ENCODE data around the gene ZNF492. TPM values are rescaled to one million over a fixed set of nuclear protein-coding genes. Genes with fewer than 3 reads are reported as not detected.

The ZNF492 gene
- polyA plus RNA-seq, 1 donor from 2014 or later, result not detected

DNA sequence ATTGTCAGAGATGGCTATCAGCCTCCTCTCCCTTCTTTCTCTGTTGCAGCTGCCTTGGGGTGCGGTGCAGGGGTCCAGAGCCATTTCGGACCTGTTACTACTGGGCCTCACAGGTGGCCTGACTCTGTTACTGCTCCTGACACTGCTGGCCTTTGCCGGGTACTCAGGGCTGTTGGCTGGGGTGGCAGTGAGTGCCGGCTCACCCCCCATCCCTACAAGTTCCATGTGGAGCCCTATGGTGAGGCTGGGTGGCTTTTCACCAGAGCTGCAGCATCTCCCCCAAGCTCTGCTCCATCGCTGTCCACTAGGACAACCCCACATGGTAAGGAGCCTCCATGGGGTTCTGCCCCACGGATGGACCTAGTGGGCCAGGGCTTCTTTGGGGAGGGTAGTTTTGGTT is 13.7 kb upstream of the ZNF492 start:
- Histone ChIP-seq H3K9me2 (ENCODE audit: insufficient read depth, low read length) (no peaks in the 10 kb centered on the region), H2AFZ (ENCODE audit: low read depth, low read length) (no peak overlapping the region), H3K36me3 (ENCODE audit: insufficient read depth, low read length) (no peaks in the 10 kb centered on the region), H3K9me3 (ENCODE audit: low read length) (peaks cover 3% of the 10 kb centered on the region), H3K27me3 (ENCODE audit: insufficient read depth, low read depth, low read length) (no peaks in the 10 kb centered on the region), H4K20me1 (ENCODE audit: insufficient read depth) (no peaks in the 10 kb centered on the region), H3K27ac (ENCODE audit: low read length) (no peak overlapping the region), H3K4me2 (ENCODE audit: low read length) (no peak overlapping the region), H3F3A (ENCODE audit: insufficient read depth, low read length, poor library complexity, severe bottlenecking) (no peaks in the 10 kb centered on the region), H3K79me2 (replicated peaks; ENCODE audit: insufficient read depth, low read length) (no peaks in the 10 kb centered on the region), H3K9ac (ENCODE audit: low read length) (no peak overlapping the region), H3K4me3 (ENCODE audit: low read length) (no peak overlapping the region)
- TF ChIP-seq TAF1 (IDR thresholded peaks at IDR 0.05; ENCODE audit: low read depth) (no peak), SMC3 (conservative IDR thresholded peaks at IDR 0.05; ENCODE audit: poor library complexity) (no peak)

DNA sequence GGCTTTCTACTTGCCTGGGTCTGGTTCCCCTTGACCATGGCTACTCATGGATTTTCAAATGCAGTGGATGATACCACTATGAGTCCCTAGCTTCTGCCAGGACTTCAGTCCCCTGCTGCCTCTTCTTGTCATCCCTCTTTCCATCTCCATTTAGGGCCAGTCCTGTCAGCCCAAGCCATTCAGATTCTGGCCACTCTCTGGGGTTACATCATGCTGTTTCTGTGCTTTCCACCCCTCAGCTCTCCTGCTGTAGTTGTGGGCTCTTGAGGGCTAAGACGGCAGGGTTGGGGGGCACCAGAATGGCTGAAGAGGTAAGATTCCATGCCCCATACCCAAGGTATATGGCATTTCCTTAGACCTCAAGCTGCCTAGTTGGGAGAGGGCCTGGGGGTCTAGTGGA is 13.2 kb upstream of the ZNF492 start:
- Histone ChIP-seq H3K9me3 (ENCODE audit: low read length) (peaks cover 3% of the 10 kb centered on the region), H3F3A (ENCODE audit: insufficient read depth, low read length, poor library complexity, severe bottlenecking) (no peaks in the 10 kb centered on the region), H3K79me2 (replicated peaks; ENCODE audit: insufficient read depth, low read length) (no peaks in the 10 kb centered on the region), H2AFZ (ENCODE audit: low read depth, low read length) (no peak overlapping the region), H3K36me3 (ENCODE audit: insufficient read depth, low read length) (no peaks in the 10 kb centered on the region), H3K9ac (ENCODE audit: low read length) (no peak overlapping the region), H3K27ac (ENCODE audit: low read length) (no peak overlapping the region), H4K20me1 (ENCODE audit: insufficient read depth) (no peaks in the 10 kb centered on the region), H3K4me2 (ENCODE audit: low read length) (no peak overlapping the region), H3K4me3 (ENCODE audit: low read length) (no peak overlapping the region), H3K9me2 (ENCODE audit: insufficient read depth, low read length) (no peaks in the 10 kb centered on the region), H3K27me3 (ENCODE audit: insufficient read depth, low read depth, low read length) (no peaks in the 10 kb centered on the region)
- TF ChIP-seq EP300 (conservative IDR thresholded peaks at IDR 0.05; ENCODE audit: poor library complexity, severe bottlenecking) (no peak), EZH2 (IDR thresholded peaks at IDR 0.05; ENCODE audit: borderline replicate concordance, insufficient read depth, low read length, poor library complexity, severe bottlenecking) (no peak), RAD21 (conservative IDR thresholded peaks at IDR 0.05) (no peak), POLR2AphosphoS5 (IDR thresholded peaks at IDR 0.05) (no peak), MXI1 (conservative IDR thresholded peaks at IDR 0.05; ENCODE audit: poor library complexity, severe bottlenecking) (no peak), TAF1 (IDR thresholded peaks at IDR 0.05; ENCODE audit: low read depth) (no peak), SMC3 (conservative IDR thresholded peaks at IDR 0.05; ENCODE audit: poor library complexity) (no peak)
- TF ChIP-seq, protein P1, sequence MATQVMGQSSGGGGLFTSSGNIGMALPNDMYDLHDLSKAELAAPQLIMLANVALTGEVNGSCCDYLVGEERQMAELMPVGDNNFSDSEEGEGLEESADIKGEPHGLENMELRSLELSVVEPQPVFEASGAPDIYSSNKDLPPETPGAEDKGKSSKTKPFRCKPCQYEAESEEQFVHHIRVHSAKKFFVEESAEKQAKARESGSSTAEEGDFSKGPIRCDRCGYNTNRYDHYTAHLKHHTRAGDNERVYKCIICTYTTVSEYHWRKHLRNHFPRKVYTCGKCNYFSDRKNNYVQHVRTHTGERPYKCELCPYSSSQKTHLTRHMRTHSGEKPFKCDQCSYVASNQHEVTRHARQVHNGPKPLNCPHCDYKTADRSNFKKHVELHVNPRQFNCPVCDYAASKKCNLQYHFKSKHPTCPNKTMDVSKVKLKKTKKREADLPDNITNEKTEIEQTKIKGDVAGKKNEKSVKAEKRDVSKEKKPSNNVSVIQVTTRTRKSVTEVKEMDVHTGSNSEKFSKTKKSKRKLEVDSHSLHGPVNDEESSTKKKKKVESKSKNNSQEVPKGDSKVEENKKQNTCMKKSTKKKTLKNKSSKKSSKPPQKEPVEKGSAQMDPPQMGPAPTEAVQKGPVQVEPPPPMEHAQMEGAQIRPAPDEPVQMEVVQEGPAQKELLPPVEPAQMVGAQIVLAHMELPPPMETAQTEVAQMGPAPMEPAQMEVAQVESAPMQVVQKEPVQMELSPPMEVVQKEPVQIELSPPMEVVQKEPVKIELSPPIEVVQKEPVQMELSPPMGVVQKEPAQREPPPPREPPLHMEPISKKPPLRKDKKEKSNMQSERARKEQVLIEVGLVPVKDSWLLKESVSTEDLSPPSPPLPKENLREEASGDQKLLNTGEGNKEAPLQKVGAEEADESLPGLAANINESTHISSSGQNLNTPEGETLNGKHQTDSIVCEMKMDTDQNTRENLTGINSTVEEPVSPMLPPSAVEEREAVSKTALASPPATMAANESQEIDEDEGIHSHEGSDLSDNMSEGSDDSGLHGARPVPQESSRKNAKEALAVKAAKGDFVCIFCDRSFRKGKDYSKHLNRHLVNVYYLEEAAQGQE (IDR thresholded peaks at IDR 0.05; ENCODE audit: borderline replicate concordance), result no peak
- TF ChIP-seq, protein P2, sequence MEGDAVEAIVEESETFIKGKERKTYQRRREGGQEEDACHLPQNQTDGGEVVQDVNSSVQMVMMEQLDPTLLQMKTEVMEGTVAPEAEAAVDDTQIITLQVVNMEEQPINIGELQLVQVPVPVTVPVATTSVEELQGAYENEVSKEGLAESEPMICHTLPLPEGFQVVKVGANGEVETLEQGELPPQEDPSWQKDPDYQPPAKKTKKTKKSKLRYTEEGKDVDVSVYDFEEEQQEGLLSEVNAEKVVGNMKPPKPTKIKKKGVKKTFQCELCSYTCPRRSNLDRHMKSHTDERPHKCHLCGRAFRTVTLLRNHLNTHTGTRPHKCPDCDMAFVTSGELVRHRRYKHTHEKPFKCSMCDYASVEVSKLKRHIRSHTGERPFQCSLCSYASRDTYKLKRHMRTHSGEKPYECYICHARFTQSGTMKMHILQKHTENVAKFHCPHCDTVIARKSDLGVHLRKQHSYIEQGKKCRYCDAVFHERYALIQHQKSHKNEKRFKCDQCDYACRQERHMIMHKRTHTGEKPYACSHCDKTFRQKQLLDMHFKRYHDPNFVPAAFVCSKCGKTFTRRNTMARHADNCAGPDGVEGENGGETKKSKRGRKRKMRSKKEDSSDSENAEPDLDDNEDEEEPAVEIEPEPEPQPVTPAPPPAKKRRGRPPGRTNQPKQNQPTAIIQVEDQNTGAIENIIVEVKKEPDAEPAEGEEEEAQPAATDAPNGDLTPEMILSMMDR (IDR thresholded peaks at IDR 0.05; ENCODE audit: poor library complexity, severe bottlenecking), result no peak

DNA sequence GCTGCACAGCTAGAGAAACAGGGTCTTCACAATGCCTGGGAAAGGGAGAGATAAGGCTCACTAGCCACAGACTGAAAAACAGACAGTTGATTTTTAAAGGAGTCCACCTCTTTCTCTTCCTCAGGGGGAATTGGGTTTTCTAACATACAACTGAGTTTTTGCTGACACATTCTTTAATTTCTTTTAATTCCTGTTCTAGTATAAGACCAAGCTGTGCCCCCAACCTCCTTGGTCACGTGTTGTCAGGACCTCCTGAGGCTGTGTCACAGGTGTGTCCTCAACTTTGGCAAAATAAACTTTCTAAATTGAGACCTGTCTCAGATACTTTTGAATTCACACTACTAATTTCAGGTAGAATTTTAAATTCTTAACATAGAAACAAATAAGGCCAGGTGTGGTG is 12.1 kb upstream of the ZNF492 start:
- Histone ChIP-seq H3K27me3 (ENCODE audit: insufficient read depth, low read depth, low read length) (no peaks in the 10 kb centered on the region), H3K9me3 (ENCODE audit: low read length) (peaks cover 3% of the 10 kb centered on the region)

More for the DNA sequence above, 12.1 kb upstream of the ZNF492 start:
- no peak for TF ChIP-seq TAF1 (IDR thresholded peaks at IDR 0.05; ENCODE audit: low read depth)
- no peak for TF ChIP-seq EZH2 (IDR thresholded peaks at IDR 0.05; ENCODE audit: borderline replicate concordance, insufficient read depth, low read length, poor library complexity, severe bottlenecking)
- no peak for TF ChIP-seq POLR2AphosphoS5 (IDR thresholded peaks at IDR 0.05)
- no peak for TF ChIP-seq SMC3 (conservative IDR thresholded peaks at IDR 0.05; ENCODE audit: poor library complexity)
- TF ChIP-seq, protein P2 (IDR thresholded peaks at IDR 0.05; ENCODE audit: poor library complexity, severe bottlenecking), result no peak
- TF ChIP-seq MXI1 (conservative IDR thresholded peaks at IDR 0.05; ENCODE audit: poor library complexity, severe bottlenecking), result no peak
- TF ChIP-seq EP300 (conservative IDR thresholded peaks at IDR 0.05; ENCODE audit: poor library complexity, severe bottlenecking), result no peak
- no peak for TF ChIP-seq RAD21 (conservative IDR thresholded peaks at IDR 0.05)
- TF ChIP-seq, protein P1 (IDR thresholded peaks at IDR 0.05; ENCODE audit: borderline replicate concordance), result no peak
- H3K27ac ChIP-seq (ENCODE audit: low read length), result no peak overlapping the region
- H3K79me2 ChIP-seq (replicated peaks; ENCODE audit: insufficient read depth, low read length), result no peaks in the 10 kb centered on the region
- H4K20me1 ChIP-seq (ENCODE audit: insufficient read depth), result no peaks in the 10 kb centered on the region
- H3K4me3 ChIP-seq (ENCODE audit: low read length), result no peak overlapping the region
- H2AFZ ChIP-seq (ENCODE audit: low read depth, low read length), result no peak overlapping the region
- H3K36me3 ChIP-seq (ENCODE audit: insufficient read depth, low read length), result no peaks in the 10 kb centered on the region
- no peak overlapping the region for H3K9ac ChIP-seq (ENCODE audit: low read length)
- no peaks in the 10 kb centered on the region for H3F3A ChIP-seq (ENCODE audit: insufficient read depth, low read length, poor library complexity, severe bottlenecking)
- H3K9me2 ChIP-seq (ENCODE audit: insufficient read depth, low read length), result no peaks in the 10 kb centered on the region
- no peak overlapping the region for H3K4me2 ChIP-seq (ENCODE audit: low read length)

Data from neural cell (in vitro differentiated cells).